ENCODE measurements around the gene NPHP4.

NPHP4 gene

DNA sequence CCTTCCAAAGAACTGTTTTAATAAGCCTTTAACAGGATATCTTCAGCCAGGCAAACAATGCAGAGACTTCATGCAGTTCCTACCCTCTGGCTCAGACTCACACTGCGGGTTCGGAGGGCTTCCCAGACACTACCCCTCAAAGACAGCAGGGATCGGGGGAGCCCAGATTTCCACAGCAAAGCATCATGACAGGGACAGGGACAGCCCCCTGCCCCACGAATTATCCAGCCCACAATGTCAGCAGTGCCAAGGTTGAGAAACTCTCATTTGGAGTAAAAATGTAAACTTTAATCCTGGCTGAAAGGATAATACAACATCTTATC is 20.1 kb downstream of the NPHP4 start:
- FAIRE-seq (no peak), DNase-seq (ENCODE audit: low spot score) (no peak)

DNA sequence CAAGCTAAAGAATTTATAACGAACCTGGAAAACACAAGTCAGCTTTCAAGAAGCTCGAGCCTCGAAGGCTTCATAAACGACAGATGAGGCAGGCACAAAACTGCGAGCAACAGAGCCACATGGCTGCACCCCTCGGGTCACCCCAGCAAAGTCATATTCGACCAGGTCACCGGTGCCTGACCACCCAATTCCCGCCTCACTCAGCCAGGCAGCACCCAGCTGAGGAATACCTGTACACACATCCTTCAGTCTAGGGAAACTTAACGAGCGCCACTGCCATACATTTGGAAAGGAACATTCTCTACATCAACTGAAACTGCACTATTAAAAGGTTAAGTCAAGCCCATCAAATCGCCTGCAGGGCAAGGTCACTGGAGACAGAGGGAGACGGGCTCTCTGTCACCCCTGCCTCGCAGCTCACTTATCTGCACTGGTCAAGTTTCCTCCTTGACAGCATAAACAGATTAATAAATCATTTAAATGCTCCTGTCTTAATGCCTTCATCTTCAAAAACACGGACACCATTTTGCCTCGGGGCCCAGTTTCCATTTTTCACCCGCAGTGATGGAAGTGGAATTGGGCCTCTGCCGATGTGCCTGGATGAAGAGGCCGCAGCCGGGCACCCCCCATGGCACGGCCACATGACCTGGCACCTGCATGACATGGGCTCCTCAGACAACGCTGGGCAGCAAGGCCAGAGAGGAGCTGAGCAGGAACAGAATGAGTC is 20.6 kb downstream of the NPHP4 start:
- FAIRE-seq: no peak

DNA sequence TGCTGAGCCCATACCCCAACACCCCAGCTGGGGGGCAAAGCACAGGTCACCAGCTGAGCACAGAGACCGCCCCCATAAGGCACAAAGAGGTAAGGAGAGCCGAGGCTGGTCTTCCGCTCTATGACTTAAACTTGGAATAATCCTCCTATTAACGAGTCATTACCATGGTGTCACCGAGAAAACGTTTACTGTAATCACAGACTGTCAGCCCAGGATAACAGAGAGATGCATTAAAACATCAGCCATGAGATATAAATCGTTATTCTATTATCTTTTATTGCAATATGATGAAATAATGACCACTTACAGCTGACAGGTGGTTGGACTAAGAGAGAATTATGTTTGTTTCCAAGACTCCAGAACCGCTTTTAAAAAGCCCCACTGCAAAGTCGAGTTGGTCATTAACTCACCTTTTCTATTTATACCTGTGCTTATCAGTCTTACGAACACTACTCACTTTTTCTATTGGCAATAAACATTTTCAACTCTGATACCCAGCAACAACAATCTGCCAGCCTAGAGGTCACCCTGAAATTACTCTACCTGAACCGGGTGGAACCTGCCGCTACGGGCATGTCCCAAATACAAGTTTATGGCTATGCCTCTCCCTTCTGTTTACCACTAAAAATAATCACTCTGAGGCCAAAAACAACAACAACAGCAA is 21.5 kb downstream of the NPHP4 start:
- no peak for DNase-seq (ENCODE audit: low spot score)

More for the DNA sequence above, 20.6 kb downstream of the NPHP4 start:
- no peak for DNase-seq (ENCODE audit: low spot score)

DNA sequence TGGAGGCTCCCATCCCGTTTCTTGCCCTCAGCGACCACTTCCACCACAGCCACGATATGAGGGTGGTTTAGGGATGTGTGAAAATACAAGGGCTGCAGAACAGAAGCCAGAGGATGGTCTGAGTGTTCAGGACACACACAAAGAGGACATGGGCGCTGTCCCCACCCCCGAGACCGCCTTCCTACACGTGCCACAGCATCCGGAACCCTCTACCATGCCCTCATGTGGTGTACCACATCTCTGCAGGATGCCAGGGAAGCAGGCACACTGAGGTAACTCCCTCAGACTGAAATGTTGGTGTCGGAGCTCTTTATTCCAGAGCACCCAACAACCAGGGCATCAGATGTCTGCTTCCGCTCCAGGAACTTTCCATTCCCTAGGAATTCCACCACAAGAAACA is 23.1 kb downstream of the NPHP4 start:
- no peak for DNase-seq (ENCODE audit: low spot score)
- no peak for FAIRE-seq

More for the DNA sequence above, 21.5 kb downstream of the NPHP4 start:
- no peak for FAIRE-seq

DNA sequence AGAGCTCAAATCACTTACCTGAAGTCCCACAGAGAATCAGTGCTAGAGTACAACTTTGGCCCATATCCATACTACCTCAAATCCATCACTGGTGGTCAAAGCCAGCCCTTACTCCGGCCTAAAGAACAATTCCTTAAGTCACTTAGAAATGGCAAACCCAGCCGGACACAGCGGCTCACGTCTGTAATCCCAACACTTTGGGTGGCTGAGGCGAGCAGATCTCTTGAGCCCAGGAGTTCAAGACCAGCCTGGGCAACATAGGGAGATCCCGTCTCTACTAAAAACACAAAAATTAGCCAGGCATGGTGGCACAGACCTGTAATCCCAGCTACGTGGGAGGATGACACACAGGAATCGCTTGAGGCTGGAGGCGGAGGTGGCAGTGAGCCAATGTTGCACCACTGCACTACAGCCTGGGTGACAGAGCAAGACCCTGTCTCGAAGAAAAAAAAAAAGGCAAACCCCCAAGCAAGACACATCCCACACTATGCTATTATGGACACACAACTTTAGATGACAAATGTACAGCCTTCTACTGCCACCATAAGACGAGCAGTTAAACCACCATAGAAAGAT is 24.0 kb downstream of the NPHP4 start:
- no peak for DNase-seq (ENCODE audit: low spot score)
- FAIRE-seq: no peak

DNA sequence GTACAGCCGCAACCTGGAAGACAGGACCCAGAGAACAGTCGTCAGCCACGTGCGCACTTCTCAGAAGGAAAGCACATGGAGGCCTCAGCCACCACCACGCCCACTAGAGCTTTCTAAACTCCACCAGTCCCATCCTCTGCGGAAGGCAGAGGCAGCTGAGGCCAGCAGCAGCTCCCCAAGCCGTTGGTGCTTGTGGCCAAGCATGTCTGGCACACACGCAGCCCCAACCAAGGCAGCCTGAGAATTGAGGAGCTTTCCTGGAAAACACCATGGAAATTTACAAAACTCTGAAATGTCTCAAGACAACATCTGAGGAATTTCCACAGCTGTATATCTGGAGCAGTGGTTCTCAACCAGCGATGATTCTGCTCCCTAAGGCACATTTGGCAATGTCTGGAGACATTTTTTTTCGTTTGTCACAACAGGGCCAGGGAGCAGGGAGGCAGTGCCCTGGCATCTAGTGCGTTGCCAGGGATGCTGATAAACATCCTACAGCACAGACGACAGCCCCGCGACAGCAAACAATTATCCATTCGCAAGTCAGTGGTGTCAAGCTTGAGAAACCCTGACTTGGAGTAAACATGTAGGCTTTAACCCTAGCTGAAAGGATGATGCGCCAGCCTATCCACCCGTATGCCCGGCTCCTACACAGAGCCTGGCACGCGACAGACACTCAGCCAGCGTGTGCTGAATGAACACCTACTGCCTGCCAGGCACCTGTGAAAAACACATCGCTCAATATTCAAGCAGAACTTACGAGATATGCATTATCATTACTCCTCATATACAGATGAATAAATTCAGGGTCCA is 24.7 kb downstream of the NPHP4 start:
- FAIRE-seq (no peak), DNase-seq (ENCODE audit: low spot score) (no peak)

DNA sequence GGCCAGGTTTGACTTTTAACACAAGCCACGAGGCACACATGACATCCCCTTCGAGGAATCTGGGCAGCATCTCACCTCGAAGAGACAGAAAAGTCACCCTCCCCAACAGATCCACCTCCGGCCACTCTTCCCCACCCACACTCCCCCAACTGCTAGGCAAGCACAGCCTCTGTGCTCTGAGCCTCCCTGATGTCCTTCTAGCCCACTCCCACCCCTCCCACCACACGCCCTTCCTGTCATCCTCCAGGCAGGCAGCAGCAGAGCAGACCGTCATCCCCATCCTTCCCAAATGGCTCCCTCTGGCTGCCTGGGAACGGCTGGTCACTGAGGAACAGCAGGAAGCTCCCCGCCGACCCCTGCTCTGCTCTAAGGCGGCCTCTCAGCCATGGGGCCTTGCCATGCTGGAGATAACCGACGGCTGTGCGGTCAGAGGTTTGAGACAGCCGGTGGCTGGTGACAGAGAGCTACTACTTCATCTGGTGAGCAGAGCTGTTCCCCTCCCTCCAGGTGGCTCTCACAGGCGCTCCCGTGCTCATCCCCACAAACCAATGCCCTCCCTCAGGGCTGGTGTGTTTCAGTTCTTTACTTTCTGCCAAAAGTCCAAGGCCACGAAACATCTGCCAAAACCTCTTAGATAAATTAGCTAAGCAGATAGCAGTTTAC is 25.6 kb downstream of the NPHP4 start:
- FAIRE-seq (no peak), DNase-seq (ENCODE audit: low spot score) (no peak)

DNA sequence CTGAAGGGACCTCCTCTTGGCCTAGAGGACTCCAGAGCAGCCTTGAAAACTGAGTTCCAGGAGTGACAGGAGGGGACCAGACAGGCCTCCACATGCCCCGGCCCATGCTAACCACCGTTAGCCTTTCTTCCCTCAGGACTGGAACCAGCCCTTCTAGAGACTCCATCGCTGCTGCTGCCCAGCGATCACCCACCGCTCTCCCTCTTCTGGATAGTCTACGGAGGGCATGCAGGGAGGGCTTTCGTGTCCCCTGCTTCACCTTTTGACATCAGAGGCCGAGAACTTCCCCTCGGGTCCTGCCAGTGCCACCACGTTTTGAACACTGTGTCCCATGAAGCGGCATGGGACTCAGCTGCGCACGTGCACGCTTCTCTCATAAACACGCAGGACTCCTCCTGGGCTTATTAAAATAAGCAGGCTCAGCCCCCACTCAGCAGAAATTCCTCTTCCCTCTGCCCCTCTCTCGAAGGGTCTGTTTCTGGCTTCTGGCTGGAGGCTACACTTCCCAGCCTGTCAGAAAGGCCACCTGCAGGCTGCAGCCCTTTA is 26.6 kb downstream of the NPHP4 start:
- DNase-seq (ENCODE audit: low spot score): no peak
- no peak for FAIRE-seq

DNA sequence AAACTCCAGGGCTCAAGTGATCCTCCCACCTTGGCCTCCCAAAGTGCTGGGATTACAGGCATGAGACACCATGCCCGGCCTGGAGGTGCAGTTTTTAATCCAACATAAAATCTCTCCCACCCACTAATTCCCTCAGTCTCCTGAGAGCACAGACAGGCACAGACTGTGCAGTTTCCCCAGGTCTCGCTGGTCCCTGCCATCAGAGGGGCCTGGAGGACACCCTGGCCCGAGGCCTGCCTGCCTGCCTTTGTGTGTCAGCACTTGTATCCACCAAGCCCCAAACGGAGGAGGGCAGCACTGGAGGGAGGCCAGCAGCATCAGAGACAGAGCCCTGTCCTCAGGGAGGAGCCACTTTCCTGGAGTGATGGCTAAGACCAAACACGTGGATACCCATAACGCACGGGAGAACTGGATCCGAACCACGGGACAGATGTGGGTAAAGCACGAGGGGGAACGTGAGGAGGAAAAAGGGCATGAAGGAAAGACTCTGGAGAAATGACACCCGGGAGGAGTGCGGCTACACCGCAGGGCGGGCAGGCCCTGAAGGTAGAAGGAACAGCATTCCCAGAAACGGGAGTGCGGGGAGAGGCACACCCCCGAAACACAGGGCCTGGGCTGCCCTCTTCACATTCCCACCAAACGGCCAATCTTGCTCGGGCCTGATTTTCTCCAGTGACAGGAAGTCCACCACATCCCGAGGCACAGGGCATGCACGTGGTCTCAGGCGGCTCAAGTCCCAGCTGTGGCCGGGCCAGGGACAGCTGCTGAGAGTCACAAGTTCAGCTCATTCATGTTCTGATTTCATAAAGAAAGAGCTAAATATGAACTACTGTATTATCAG is 29.7 kb downstream of the NPHP4 start:
- FAIRE-seq (no peak), DNase-seq (ENCODE audit: low spot score) (no peak)

DNA sequence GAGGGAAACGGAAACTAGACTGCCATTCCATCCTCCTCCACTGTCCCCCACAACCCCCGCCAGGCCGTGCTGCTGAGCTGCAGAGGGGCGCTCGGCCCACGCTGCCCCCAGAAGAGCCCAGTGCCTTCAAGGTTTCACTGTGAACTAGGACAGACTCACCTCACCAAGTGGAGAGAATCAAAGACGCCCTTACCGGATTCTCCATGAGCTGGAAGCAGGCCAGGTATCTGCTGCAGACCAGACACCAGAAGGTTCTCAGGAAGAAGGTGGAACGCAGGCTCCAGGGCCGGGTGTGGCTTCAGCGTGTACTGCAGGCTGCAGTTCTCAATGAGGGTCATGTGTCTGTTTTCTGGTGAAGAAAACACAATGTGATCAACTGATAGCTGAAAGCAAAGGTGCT is 30.6 kb downstream of the NPHP4 start:
- FAIRE-seq: no peak
- DNase-seq (ENCODE audit: low spot score): no peak

DNA sequence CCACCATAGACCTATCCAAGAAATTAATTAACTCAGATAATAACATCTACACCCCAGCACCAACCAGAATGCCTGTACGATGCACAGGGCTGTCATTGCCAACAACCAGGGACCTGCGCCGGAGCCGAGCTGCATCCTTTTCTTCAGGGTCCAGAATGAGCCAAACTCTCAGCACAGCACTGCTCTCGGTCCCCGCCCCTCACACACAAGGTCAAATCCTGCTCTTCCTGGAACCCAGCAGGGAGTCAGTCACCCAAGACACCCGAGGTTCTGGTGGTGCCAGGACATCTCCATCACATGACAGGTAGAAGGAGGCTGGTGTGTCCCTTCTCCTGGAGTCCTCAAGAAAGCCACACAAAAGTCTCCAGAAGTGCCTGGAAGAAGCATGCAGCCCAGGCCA is 31.9 kb downstream of the NPHP4 start:
- no peak for FAIRE-seq
- DNase-seq (ENCODE audit: low spot score): no peak

DNA sequence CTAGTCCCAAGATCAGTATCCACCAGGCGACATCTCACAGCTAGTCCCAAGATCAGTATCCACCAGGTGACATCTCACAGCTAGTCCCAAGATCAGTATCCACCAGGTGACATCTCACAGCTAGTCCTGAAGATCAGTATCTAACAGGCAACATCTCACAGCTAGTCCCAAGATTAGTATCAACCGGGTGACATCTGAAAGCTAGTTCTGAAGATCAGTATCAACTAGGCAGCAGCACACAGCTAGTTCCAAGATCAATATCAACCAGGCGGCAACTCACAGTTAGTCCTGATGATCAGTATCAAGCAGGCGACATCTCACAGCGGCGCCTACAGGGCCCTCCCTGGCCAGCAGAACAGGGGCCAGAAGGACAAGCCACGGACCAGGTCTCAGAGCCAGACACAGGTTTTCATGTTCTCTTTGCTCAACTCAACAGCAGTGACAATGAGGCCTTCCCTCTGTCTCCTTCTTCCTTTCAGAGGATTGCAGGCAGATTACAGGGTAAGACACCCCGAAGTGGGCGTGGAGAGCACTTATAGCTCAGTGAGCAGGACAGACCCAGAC is 32.5 kb downstream of the NPHP4 start:
- DNase-seq (ENCODE audit: low spot score): no peak
- FAIRE-seq: no peak

DNA sequence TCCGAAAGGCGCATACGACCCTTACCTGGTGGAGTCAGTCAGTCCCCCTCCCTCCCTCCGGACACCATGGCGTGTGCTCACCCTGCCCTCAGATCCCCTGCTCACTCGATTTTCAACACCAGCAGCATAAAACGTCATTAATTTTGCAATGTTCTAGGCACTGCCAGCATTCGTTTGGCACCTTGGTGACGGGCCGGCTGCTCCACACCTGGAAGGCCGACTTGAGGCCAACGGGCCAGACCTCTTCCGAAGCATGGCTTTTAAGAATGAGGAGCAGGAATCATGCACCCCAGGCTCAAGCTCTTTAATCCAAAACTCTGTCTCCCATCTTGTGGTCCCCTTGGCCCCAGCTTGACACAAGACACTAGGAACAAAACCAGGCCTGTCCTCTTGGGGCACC is 33.1 kb downstream of the NPHP4 start:
- no peak for FAIRE-seq

DNA sequence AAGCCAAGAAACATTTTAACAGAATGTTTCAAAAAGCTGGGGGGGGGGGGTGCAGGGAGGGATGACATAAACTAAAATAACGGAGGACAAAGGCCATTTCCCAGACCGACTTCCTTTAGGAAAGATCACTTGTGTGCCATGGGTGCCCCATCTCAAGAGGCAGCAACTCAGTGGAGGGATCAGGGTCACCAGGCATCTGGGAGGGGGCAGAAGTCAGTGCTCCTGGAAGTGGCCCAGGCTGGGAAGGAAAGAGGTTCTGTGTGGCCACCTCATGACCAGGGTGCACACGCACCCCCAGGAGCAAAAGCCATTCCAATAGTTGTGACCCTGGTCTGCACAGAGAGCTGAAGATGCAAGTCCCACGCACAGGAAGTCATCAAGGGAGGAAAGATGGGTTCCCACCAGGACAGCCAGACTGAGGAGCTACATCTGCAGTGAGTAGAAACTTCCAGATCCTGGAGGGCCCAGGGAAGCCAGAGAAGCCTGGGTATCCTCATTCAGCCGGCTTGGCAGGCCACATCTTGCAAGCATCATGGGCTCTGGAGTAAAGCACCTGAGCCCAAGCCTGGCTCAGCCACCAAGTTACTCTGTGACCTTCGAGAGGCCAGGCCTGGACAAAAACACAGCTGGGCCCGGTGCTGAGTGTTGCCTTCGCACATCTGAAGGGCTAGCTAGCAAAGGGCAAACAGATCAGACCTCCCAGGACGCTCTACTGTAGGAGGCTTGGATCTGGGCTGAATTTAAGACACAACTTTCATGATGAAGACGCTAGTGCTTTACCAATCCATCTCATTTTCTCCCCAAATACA is 36.0 kb downstream of the NPHP4 start:
- DNase-seq (ENCODE audit: low spot score): no peak
- no peak for FAIRE-seq

More for the DNA sequence above, 33.1 kb downstream of the NPHP4 start:
- DNase-seq (ENCODE audit: low spot score): no peak

DNA sequence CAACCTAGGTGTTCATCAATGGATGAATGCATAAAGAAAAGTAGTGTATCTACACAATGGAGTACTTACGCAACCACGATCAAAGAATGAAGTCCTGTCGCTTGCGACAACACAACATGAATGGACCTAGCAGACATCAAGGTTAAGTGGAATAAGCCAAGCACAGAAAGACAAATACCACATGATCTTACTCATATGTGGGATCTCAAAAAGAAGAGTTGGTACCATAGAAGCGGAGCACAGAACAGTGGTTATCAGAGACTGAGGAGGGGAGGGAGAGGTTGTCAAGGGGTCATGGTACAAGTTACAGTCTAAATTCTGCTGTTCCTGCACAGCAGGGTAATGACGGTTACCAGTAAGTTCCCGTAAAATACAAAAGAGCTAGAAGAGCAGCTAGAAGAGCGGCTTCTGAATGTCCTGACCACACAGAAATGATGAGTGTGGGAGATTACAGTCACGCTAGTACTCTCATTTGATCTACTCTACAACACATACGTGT is 36.7 kb downstream of the NPHP4 start:
- DNase-seq (ENCODE audit: low spot score): no peak
- FAIRE-seq: no peak

DNA sequence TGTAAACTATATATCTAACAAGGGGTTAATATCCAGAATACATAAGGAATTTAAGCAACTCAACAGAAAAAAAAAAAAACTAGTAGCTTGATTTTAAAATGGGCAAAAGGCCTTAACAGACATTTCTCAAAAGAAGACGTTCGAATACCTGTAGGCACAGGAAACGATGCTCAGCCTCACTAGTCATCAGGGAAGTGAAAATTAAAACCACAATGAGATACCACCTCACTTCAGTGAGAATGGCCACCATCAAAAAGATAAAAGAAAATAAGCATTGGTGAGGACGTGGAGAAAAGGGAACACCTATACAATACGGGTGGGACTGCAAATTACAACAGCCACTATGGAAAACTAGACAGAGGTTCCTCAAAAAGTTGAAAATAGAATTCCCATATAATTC is 37.3 kb downstream of the NPHP4 start:
- no peak for DNase-seq (ENCODE audit: low spot score)
- no peak for FAIRE-seq

DNA sequence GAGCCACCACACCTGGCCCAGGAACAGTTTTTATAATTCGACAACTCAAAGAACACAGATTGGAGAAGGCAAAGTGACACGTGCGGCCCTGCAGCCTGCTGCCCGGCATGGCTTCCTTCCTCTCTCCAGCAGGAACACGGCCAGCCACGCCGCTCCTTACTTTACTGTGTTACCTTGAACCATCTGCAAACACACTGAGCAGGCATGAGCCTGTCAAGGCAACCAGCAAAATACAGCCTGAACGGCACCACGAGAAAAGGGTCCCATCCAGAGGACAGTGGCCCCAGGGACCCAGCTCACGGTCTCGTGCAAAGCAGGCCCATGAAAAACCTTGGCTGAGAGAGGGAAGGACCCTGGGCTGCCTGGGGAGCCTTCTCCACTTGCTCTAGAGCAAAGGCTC is 38.8 kb downstream of the NPHP4 start:
- no peak for DNase-seq (ENCODE audit: low spot score)
- no peak for FAIRE-seq

DNA sequence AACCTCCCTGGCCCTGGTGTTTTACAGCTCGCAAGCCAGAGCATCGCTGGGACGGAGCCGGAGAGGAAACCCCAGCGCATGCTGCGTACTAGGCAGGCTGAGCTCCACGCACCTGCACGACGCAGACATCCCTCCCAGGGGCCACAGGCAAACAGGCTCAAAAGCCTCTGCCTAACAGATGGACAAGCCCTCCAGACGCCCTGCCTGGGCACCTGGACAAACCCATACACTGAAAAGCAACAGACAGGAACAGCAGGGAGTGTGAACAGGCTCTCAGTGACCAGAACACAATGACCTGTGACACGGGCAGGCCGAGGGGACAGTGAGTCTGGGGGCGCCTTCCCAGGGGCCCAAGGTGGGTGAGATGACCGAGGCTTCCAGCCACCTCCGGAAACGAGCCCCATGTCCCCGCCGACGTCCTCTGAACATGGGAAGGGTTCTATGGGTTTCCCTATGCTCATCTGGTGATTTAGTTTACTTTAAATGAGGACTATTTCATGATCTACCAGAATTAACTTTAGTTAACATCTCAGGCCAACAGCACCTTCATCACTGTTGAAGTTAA is 40.3 kb downstream of the NPHP4 start:
- DNase-seq (ENCODE audit: low spot score): no peak
- FAIRE-seq: no peak

All from urothelium cell line (cell line).